K562 (cell line): Measurements from ENCODE around the gene KLHL24. TPM values are rescaled to one million over a fixed set of nuclear protein-coding genes. Genes with fewer than 3 reads are reported as not detected.

Source experiments
- ATF1 ChIP-seq, 2 experiments: fragments of 450-650 bp in 1 of 2; IDR thresholded peaks; 2 replicates each; pipeline ENCODE4 v1.6.1; 2016; ENCODE audit warnings: missing compliant biosample characterization in 1 of 2, missing genetic modification characterization in 1 of 2
- CHD1 ChIP-seq: fragments of 200-600 bp; sonication (generic); IDR thresholded peaks from one replicate; pipeline ENCODE4 v1.6.1; 2012; ENCODE audit warnings: mild to moderate bottlenecking, moderate library complexity, low read length, inconsistent platforms
- ESRRB ChIP-seq: fragments of 250-450 bp; sonication (Bioruptor Pico); IDR thresholded peaks from 2 replicates; pipeline ENCODE4 v1.5.0; 2020; ENCODE audit warnings: mild to moderate bottlenecking, moderate library complexity, borderline replicate concordance
- FIP1L1 ChIP-seq: fragments of 200-400 bp; formaldehyde crosslinking; IDR thresholded peaks from 2 replicates; pipeline ENCODE4 v1.6.1; 2018; ENCODE audit warnings: mild to moderate bottlenecking, low read depth, low read length; ENCODE audit not compliant: poor library complexity, severe bottlenecking
- FOS ChIP-seq: IDR thresholded peaks from 3 replicates; pipeline ENCODE4 v1.6.1; 2011; ENCODE audit not compliant: insufficient read length; ENCODE audit errors: extremely low read depth
- FOXJ3 ChIP-seq: sonication (generic); formaldehyde crosslinking; IDR thresholded peaks from 2 replicates; pipeline ENCODE4 v1.4.0; 2020; ENCODE audit warnings: mild to moderate bottlenecking, missing genetic modification reagents
- HDGF ChIP-seq: fragments of 450-650 bp; IDR thresholded peaks from 2 replicates; pipeline ENCODE4 v1.6.1; 2016
- MCM7 ChIP-seq, 2 experiments: fragments of 450-650 bp; IDR thresholded peaks; 2 replicates each; pipeline ENCODE4 v1.6.1; 2016 to 2018
- MLLT1 ChIP-seq, 2 experiments: fragments of 450-650 bp; IDR thresholded peaks; 2 replicates each; pipeline ENCODE4 v1.6.1; 2016
- NR2C1 ChIP-seq, 2 experiments: fragments of 450-650 bp; IDR thresholded peaks; 2 replicates each; pipeline ENCODE4 v1.6.1; 2017; ENCODE audit warnings: mild to moderate bottlenecking in 2 of 2, antibody characterized with exemption in 1 of 2, inconsistent platforms in 1 of 2, missing compliant biosample characterization in 1 of 2, missing genetic modification characterization in 1 of 2
- POU5F1 ChIP-seq: fragments of 150-350 bp; IDR thresholded peaks from 2 replicates; pipeline ENCODE4 v1.6.1; 2014; ENCODE audit warnings: borderline replicate concordance, low read length, low read depth, mild to moderate bottlenecking; ENCODE audit not compliant: partially characterized antibody
- PPARD ChIP-seq: fragments of 250-450 bp; sonication (Bioruptor Pico); IDR thresholded peaks from 2 replicates; pipeline ENCODE4 v1.8.0; 2022; ENCODE audit warnings: inconsistent platforms, mild to moderate bottlenecking, moderate library complexity
- RBM14 ChIP-seq: fragments of 200-400 bp; formaldehyde crosslinking; IDR thresholded peaks from 2 replicates; pipeline ENCODE4 v1.6.1; 2018; ENCODE audit warnings: low read depth, mild to moderate bottlenecking, low read length, moderate library complexity, borderline replicate concordance; ENCODE audit not compliant: insufficient read depth
- RBM22 ChIP-seq: fragments of 200-400 bp; formaldehyde crosslinking; IDR thresholded peaks from 2 replicates; pipeline ENCODE4 v1.6.1; 2018; ENCODE audit warnings: low read length, low read depth; ENCODE audit not compliant: poor library complexity, severe bottlenecking
- SIX5 ChIP-seq, 2 experiments: IDR thresholded peaks; 2 replicates each; pipeline ENCODE4 v1.6.1; 2011; ENCODE audit warnings: low read length in 2 of 2, borderline replicate concordance in 1 of 2, low read depth in 1 of 2, mild to moderate bottlenecking in 1 of 2, moderate library complexity in 1 of 2; ENCODE audit not compliant: insufficient read depth in 1 of 2
- SREBF1 ChIP-seq: fragments of 150-350 bp; IDR thresholded peaks from 2 replicates; pipeline ENCODE4 v1.6.1; 2014; ENCODE audit warnings: antibody characterized with exemption, low read depth, low read length, borderline replicate concordance
- SRSF3 ChIP-seq: fragments of 200-400 bp; formaldehyde crosslinking; IDR thresholded peaks from 2 replicates; pipeline ENCODE4 v1.6.1; 2016; ENCODE audit warnings: mild to moderate bottlenecking, low read length, moderate library complexity; ENCODE audit not compliant: insufficient read depth
- TGIF2 ChIP-seq: sonication (generic); formaldehyde crosslinking; IDR thresholded peaks from 2 replicates; pipeline ENCODE4 v1.8.1; 2022; ENCODE audit warnings: mild to moderate bottlenecking, missing genetic modification reagents, moderate library complexity
- polyA plus RNA-seq, 8 experiments: library from polyadenylated mRNA; depleted of rRNA in 4 of 8; stranded (reverse) in 5 of 8; unstranded in 3 of 8; fragments of >200 nt; fragmentation: Nextera tagmentation in 2 of 8; fragmentation: Illumina TruSeq in 1 of 8; extraction: Ambion mirVana in 2 of 8; extraction: Trizol in 1 of 8; gene quantifications; 2 replicates each; pipeline versions ENCODE4 v1.2.1 to v1.2.3, GENCODE V29; 2011 to 2014; ENCODE audit warnings: inconsistent platforms in 1 of 8, missing spikeins in 1 of 8
- total RNA-seq, 7 experiments: library from RNA; depleted of rRNA in 6 of 7; stranded (reverse); fragments of >200 nt in 6 of 7; fragmentation: Illumina TruSeq in 2 of 7; extraction: Trizol in 2 of 7; gene quantifications; 2 replicates each; pipeline versions ENCODE4 v1.2.1 to v1.2.3, GENCODE V29; 2011 to 2021; ENCODE audit warnings: low replicate concordance in 1 of 7
- TF ChIP-seq, protein P1 (sequence below): sonication (generic); formaldehyde crosslinking; IDR thresholded peaks from 2 replicates; pipeline ENCODE4 v1.9.0; 2022; ENCODE audit warnings: mild to moderate bottlenecking, missing genetic modification reagents

KLHL24 gene
- total and polyA plus RNA-seq, 9 of the 15 experiments (the other 6 are each of a cell fraction or from before 2014, with no cell fraction given), result 3.3 to 21.2 (median 14.2) TPM

- no peak for TF ChIP-seq MLLT1 (IDR thresholded peaks at IDR 0.05)
- TF ChIP-seq TGIF2 (CRISPR knock-in tag), result 0 out of 2 replicates have a peak, but pooled peaks have one; percentile 8
- no peak for TF ChIP-seq MCM7 (IDR thresholded peaks at IDR 0.05)
- no peak for TF ChIP-seq FOXJ3 (CRISPR knock-in tag)
- TF ChIP-seq SREBF1, result 0 out of 2 replicates have a peak, but pooled peaks have one; percentile 20
- TF ChIP-seq FIP1L1, result peak; percentile 47
- TF ChIP-seq NR2C1 (IDR thresholded peaks at IDR 0.05), result no peak
- peak; percentile 70; the same call in 1 of the 2 replicates for TF ChIP-seq NR2C1 (tag; IDR thresholded peaks at IDR 0.05)
- TF ChIP-seq ESRRB, result no peak
- TF ChIP-seq RBM14, result no peak
- TF ChIP-seq SRSF3, result no peak
- no peak for TF ChIP-seq ATF1 (CRISPR knock-in tag; IDR thresholded peaks at IDR 0.05)
- TF ChIP-seq ATF1 (tag; IDR thresholded peaks at IDR 0.05), result peak; percentile 87
- TF ChIP-seq, protein P1, sequence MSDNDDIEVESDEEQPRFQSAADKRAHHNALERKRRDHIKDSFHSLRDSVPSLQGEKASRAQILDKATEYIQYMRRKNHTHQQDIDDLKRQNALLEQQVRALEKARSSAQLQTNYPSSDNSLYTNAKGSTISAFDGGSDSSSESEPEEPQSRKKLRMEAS, result peak; percentile 73
- TF ChIP-seq FOS, result peak; percentile 15
- no peak for TF ChIP-seq HDGF
- peak; percentile 58 for TF ChIP-seq RBM22
- peak; percentile 71 to 74 for TF ChIP-seq SIX5 (IDR thresholded peaks at IDR 0.05; ENCODE audit: borderline replicate concordance in 1 of 2, insufficient read depth in 1 of 2, low read depth in 1 of 2, low read length in 2 of 2)
- TF ChIP-seq CHD1, result peak; percentile 69
- no peak for TF ChIP-seq PPARD
- peak; percentile 31 for TF ChIP-seq POU5F1
Measured at GRCh38 chr3:183635431-183636220, at the start of gene KLHL24 (continued).
